Fibroblast of the aortic adventitia (primary cell): Measurements from ENCODE around the gene SLC2A4RG. TPM values are rescaled to one million over a fixed set of nuclear protein-coding genes. Genes with fewer than 3 reads are reported as not detected.
"Not testable (repeated sequence)": the region's sequence is repeated elsewhere in the genome, so short reads cannot be mapped to it uniquely, and the experiment has no call there.

ENCODE experiments used
- DNase-seq: peaks from one replicate; pipeline ENCODE4 v3.0.0-alpha.2; 2010; ENCODE audit warnings: low read depth
- H3K4me3 ChIP-seq: 2 replicates; pipeline ENCODE4 v1.5.1; 2011; ENCODE audit warnings: low read depth, mild to moderate bottlenecking, control low read depth, low read length, moderate library complexity
- total RNA-seq: library from RNA; depleted of rRNA; stranded (reverse); fragments of >200 nt; gene quantifications from 2 replicates; pipeline ENCODE4 v1.2.3, GENCODE V29; 2012; ENCODE audit warnings: low replicate concordance
- TF ChIP-seq, protein P1 (sequence below): IDR thresholded peaks from 2 replicates; pipeline ENCODE4 v1.5.1; 2011; ENCODE audit warnings: mild to moderate bottlenecking, low read length, control low read depth, inconsistent platforms; ENCODE audit not compliant: insufficient read depth

The SLC2A4RG gene
- total RNA-seq, 1 donor, result 39.2 TPM

DNA sequence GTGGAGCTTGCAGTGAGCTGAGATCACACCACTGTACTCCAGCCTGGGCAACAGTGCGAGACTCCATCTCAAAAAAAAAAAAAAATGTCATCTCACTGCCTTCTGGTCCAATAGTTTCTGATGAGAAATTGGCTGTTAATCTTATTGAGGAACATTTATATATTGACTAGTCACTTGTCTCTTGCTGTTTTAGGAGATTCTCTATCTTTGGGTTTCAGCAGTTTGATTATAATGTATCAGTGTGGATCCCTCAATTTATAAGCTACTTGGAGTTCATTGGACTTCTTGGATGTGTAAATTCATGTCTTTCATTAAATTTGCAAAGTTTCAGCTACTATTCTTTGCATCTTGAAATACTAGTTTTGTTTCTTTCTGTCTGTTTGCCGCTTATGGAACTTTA is 20.6 kb upstream of the SLC2A4RG start:
- DNase-seq, result no peak
- H3K4me3 ChIP-seq, result no peak overlapping the region
- TF ChIP-seq, protein P1, sequence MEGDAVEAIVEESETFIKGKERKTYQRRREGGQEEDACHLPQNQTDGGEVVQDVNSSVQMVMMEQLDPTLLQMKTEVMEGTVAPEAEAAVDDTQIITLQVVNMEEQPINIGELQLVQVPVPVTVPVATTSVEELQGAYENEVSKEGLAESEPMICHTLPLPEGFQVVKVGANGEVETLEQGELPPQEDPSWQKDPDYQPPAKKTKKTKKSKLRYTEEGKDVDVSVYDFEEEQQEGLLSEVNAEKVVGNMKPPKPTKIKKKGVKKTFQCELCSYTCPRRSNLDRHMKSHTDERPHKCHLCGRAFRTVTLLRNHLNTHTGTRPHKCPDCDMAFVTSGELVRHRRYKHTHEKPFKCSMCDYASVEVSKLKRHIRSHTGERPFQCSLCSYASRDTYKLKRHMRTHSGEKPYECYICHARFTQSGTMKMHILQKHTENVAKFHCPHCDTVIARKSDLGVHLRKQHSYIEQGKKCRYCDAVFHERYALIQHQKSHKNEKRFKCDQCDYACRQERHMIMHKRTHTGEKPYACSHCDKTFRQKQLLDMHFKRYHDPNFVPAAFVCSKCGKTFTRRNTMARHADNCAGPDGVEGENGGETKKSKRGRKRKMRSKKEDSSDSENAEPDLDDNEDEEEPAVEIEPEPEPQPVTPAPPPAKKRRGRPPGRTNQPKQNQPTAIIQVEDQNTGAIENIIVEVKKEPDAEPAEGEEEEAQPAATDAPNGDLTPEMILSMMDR, result no peak

DNA sequence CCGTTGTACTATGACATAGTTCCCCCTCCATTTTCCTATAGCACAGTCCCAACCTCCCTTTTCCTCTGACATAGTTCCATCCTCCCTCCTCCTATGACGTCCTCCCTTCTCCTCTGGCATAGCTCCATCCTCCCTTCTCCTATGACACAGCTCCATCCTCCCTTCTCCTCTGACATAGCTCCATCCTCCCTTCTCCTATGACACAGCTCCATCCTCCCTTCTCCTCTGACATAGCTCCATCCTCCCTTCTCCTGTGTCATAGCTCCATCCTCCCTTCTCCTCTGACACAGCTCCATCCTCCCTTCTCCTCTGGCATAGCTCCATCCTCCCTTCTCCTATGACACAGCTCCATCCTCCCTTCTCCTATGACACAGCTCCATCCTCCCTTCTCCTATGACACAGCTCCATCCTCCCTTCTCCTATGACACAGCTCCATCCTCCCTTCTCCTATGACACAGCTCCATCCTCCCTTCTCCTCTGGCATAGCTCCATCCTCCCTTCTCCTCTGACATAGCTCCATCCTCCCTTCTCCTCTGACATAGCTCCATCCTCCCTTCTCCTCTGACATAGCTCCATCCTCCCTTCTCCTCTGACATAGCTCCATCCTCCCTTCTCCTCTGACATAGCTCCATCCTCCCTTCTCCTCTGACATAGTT is 16.5 kb upstream of the SLC2A4RG start:
- DNase-seq, H3K4me3 ChIP-seq: not testable (repeated sequence)

DNA sequence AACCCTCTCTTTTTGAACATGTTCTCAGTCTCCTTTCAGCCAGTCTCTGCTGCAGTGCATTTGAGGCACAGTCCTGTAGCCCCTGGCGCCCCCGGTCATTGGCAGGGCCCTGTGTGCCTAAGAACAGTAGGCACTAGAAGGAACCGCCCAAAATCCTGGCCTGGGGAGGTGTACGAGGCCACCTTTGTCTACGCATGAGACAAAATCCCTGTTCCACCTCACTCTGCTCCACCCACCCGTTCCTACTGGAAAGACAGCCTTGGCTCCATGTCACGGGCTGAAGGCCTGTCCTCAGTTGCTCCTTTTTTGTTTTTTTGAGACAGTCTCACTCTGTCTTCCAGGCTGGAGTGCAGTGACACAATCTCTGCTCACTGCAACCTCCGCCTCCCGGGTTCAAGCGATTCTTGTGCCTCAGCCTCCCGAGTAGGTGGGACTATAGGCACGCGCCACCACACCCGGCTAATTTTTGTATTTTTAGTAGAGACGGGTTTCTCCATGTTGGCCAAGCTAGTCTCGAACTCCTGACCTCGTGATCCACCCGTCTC is 9.3 kb upstream of the SLC2A4RG start:
- DNase-seq, H3K4me3 ChIP-seq: not testable (repeated sequence)

DNA sequence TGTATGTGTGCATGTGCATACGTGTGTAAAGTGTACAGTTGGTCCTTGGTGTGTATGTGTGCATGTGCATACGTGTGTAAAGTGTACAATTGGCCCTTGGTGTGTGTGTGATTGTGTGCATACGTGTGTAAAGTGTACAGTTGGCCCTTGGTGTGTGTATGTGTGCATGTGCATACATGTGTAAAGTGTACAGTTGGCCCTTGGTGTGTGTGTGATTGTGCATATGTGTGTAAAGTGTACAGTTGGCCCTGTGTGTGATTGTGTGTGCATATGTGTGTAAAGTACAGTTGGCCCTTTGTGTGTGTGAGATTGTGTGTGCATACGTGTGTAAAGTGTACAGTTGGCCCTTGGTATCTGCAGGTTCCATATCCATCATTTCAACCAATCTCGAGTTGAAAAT is 8.2 kb upstream of the SLC2A4RG start:
- DNase-seq, result no peak
- H3K4me3 ChIP-seq, result no peak overlapping the region
- TF ChIP-seq, protein P1, result no peak

DNA sequence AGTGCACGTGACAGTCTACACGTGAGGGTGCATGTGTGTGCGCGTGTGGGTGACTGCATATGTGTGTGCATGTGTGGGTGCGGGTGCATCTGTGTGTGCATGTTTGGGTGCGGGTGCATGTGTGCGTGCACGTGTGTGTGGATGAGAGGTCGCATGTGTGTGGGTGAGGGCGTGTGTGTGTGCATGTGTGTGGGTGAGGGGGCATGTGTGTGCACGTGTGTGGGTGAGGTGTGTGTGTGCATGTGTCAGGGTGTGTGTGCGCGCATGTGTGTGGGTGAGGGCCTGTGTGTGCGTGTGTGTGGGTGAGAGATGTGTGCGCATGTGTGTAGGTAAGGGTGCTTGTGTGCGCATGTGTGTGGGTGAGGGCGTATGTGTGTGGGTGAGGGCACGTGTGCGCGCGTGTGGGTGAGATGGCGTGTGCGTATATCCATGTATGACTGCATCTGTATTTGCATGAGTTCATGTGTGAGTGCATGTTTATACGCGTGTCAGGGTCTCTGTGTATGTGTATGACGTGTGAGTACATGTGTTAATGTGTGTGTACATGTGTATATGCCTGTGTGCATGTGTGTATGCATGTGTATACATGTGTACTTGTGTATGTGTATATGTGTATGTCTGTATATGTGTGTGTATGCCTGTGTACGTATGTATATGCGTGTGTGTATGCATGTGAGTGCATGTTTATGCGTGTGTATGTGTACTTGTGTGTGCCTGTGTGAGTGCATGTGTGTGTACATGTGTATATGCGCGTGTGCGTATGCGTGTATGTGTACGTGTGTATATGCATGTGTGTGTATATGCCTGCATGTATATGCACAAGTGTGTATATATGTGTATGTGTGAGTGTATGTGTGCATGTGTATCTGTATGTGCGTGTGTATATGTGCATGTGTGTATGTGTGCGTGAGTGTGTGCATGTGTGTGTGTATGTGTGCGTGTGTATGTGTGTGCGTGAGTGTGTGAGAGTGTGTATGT is 7.2 kb upstream of the SLC2A4RG start:
- TF ChIP-seq, protein P1, result no peak
- no peak for DNase-seq
- H3K4me3 ChIP-seq, result no peak overlapping the region

DNA sequence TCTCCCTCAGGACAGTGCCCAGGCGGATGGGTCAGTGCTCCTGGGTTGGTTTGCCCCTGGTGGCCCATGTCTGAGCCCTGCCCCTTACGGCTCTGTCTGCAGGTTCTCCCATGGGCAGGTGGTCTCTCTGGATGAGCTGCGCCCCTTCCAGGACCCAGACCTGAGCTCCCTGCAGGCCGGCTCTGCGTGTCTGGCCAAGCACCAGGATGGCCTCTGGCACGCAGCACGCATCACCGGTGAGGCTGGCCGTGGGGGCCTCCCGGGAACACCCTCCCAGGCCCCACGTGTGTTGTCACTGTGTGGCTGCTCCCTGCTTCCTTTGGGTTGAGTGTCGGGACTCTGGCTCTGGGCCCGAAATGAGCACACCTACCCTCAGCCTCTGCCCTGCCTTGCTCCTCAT is 6.5 kb upstream of the SLC2A4RG start:
- TF ChIP-seq, protein P1, result no peak
- DNase-seq, result no peak
- no peak overlapping the region for H3K4me3 ChIP-seq

DNA sequence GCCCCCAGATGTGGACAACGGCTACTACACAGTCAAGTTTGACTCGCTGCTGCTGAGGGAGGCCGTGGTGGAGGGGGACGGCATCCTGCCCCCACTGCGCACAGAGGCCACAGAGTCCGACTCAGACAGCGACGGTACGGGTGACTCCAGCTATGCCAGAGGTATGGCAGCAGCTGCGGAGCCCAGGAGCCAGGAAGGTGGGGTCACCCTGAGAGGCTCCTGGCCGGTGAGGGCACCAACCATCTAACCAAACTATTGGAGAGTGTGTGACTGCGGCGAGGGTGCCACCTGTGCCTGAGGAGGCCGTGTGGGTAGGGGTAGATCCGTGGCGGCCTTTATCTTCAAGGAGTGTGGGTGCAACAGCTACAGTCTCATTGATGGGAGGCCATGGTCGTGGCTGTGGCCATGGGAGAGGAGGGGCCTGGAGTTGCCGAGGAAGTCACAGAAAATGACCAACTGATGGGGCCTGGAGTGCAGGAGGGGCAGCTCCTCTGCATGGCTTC is 5.9 kb upstream of the SLC2A4RG start:
- DNase-seq, result no peak
- TF ChIP-seq, protein P1, result no peak
- H3K4me3 ChIP-seq, result no peak overlapping the region
